Stimulated activated CD4-positive, alpha-beta T cell treated with anti-CD3 and anti-CD28 coated beads, TNF-alpha, amount 100 ng/mL, for 24 hours (primary cell): ENCODE data around the gene USP30.

Experiments
- DNase-seq, 3 experiments: peaks; one replicate each; pipeline ENCODE4 v3.0.0-alpha.2; 2020; ENCODE audit warnings: low read depth in 3 of 3

The USP30 gene

DNA sequence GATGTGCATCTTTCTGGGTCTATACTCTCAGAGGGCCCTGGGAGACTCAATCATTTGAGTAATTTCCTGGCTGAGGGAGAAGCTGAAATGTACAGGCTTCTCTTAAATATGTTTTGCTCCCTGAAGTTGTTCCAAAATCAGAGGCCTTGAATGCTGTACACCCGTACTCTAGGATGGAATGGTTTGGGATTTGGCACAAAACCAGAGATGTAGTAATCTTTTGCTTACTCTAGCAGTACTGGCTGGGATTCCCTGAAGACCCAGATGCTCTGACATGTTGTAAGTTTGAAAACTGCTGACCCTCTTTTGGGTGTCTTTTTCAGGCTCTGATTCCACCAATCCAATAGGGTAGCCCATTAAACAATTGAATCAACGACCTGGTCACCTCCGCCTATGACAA is 74.4 kb downstream of the USP30 start:
- no peak for DNase-seq

DNA sequence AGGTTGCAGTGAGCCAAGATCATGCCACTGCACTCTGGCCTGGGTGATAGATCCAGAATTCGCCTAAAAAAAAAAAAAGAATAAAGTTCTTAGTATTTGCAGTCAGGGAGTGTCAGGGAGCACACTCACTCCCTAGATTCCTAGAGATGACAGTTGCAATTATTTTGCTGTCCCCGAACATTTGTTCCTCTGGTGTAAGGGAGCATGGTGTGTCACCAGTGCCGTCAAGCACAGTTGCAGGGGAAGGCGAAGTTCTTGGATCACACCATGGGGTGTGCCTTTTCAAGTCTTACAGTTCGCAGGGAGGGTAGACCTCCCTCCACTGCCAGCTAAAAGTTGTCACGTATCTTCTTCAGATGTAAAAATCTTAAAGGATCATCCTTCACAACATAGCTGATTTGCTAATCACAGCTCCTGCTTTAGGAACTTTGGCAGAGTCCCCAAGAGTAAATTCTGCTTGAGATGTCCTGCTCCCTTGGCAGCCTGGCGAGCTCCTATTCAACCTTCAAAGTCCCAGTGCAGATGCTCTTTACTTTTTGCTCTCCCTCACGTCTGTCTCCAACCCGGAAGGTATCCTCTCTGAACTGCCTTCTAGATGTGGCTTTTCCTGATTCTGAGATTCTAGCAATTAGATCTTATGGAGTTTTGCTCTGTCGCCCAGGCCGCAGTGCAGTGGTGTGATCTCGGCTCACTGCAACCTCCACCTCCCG is 75.3 kb downstream of the USP30 start:
- no peak for DNase-seq

- DNase-seq = no peak
These were observed 78.1 kb downstream of the USP30 start for GRCh38 chr12:109130297-109131153.

DNA sequence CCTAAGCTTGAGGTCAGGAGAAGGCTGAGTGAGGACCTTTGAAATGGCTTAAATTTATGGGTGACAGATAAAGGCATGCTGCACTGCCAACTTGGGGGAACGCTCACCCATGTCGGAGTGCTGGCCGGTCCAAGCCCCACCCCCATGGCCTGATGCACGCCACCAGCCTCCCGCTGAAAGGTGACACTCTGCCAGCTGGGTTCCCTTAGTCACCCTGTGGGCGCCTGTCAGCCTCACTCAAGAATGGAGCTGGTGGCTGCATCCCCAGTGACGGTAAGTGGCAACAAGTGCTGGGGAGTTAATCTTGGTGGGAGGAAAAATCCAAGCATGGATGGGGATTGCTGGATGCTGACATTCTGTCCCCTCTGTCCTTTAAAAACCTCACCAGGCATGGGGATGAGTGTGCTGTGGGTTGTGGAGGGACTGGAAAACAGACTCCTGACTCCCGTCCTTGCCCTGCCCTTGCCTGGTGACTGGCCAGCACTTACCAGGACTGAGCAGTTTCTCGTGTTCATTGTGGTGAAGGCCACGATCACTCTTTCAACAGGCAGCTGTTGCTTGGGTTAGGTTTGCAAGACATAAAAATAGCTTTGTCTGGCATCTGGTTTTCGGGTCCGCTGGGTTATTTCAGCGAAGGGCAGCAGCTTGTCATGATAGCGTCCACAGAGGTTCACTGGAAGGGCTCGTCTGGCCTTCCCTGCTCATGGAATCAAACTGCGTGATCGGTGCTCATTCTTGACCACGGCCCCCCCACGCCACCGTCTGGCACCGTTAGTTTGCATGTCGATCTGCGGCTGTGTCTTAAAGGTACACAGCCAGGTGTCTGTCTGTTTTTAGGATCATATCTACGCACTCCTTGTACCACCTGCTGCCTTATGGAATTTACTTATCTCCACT is 79.0 kb downstream of the USP30 start:
- DNase-seq = no peak

- DNase-seq = no peak
These were observed 82.0 kb downstream of the USP30 start for GRCh38 chr12:109134186-109134917.

DNA sequence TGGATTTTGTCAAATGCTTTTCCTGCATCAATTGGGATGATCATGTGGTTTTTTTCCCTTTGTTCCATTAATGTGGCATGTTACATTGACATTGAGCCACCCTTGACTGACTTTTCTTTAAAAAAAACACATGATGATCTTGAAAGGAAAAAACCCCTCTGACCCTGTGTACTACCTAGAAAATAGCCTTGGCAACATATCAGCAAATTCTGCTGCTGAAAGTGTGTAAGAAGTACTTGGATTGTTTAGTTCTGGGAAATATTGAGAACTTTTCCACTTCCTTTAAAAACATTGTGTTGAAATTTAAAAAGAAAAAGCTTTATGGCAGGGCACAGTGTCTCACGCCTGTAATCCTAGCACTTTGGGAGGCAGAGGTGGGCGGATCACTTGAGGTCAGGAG is 84.7 kb downstream of the USP30 start:
- DNase-seq = no peak
